SK-N-SH (cell line): ENCODE data around the gene MINDY4. TPM values are rescaled to one million over a fixed set of nuclear protein-coding genes. Genes with fewer than 3 reads are reported as not detected.

Experiments
- CTCF ChIA-PET: fragments of 300-600, 350-600 bp; formaldehyde crosslinking; extraction: SDS; loops from one replicate; lab custom pipeline; 2021; lab: Yijun Ruan, JAX
- POLR2A ChIA-PET: fragments of 350-600 bp; sonication (Branson Sonifier 250); formaldehyde crosslinking; extraction: SDS; loops from one replicate; lab custom pipeline; 2020; ENCODE audit warnings: antibody characterized with exemption, inconsistent platforms; lab: Yijun Ruan, JAX
- DNase-seq: peaks from one replicate; pipeline ENCODE4 v3.0.0; 2012
- H2AFZ ChIP-seq: fragments of 200-600 bp; sonication (generic); 2 replicates; pipeline ENCODE4 v1.8.1; 2016; ENCODE audit warnings: antibody characterized with exemption, mild to moderate bottlenecking, low read depth
- H3F3A ChIP-seq: fragments of 200-600 bp; sonication (generic); replicated peaks from 2 replicates; pipeline ENCODE3; 2016; ENCODE audit warnings: antibody characterized with exemption, mild to moderate bottlenecking; ENCODE audit not compliant: insufficient read depth
- H3K27ac ChIP-seq, 2 experiments: fragments of 200-500 bp in 1 of 2; fragments of 200-600 bp in 1 of 2; sonication (Bioruptor generic) in 1 of 2; sonication (generic), shearing (Covaris generic) in 1 of 2; 2 replicates each; pipeline versions ENCODE4 v1.5.1 to v1.6.1; 2014 to 2016; ENCODE audit warnings: low read depth in 2 of 2, inconsistent platforms in 1 of 2, low read length in 1 of 2, mild to moderate bottlenecking in 1 of 2, mixed read lengths in 1 of 2
- H3K27me3 ChIP-seq: fragments of 200-600 bp; sonication (generic), shearing (Covaris generic); 2 replicates; pipeline ENCODE4 v1.6.1; 2016; ENCODE audit warnings: mixed run types; ENCODE audit not compliant: insufficient read depth
- H3K36me3 ChIP-seq, 2 experiments: fragments of 200-500 bp in 1 of 2; fragments of 200-600 bp in 1 of 2; sonication (Bioruptor generic) in 1 of 2; sonication (generic) in 1 of 2; replicated peaks in 1 of 2; 2 replicates each; pipeline versions ENCODE3 to v1.5.1; 2014 to 2016; ENCODE audit warnings: low read length in 1 of 2, mild to moderate bottlenecking in 1 of 2; ENCODE audit not compliant: insufficient read depth in 2 of 2, control insufficient read depth in 1 of 2
- H3K4me1 ChIP-seq, 2 experiments: fragments of 200-500 bp in 1 of 2; fragments of 200-600 bp in 1 of 2; sonication (Bioruptor generic) in 1 of 2; sonication (generic), shearing (Covaris generic) in 1 of 2; 2 replicates each; pipeline versions ENCODE4 v1.5.1 to v1.6.1; 2014 to 2016; ENCODE audit warnings: low read depth in 1 of 2, low read length in 1 of 2, mixed run types in 1 of 2; ENCODE audit not compliant: insufficient read depth in 2 of 2, control insufficient read depth in 1 of 2
- H3K4me2 ChIP-seq: fragments of 200-600 bp; sonication (generic), shearing (Covaris generic); 2 replicates; pipeline ENCODE4 v1.6.1; 2017; ENCODE audit warnings: mixed run types
- H3K4me3 ChIP-seq, 2 experiments: fragments of 200-500 bp in 1 of 2; fragments of 200-600 bp in 1 of 2; sonication (Bioruptor generic) in 1 of 2; sonication (generic), shearing (Covaris generic) in 1 of 2; 2 replicates each; pipeline versions ENCODE4 v1.5.1 to v1.8.1; 2014 to 2016; ENCODE audit warnings: low read depth in 2 of 2, inconsistent platforms in 1 of 2, low read length in 1 of 2, mild to moderate bottlenecking in 1 of 2, mixed read lengths in 1 of 2, moderate library complexity in 1 of 2
- H3K79me2 ChIP-seq: fragments of 200-600 bp; sonication (generic); 2 replicates; pipeline ENCODE4 v1.8.1; 2017; ENCODE audit warnings: mild to moderate bottlenecking; ENCODE audit not compliant: insufficient read depth
- H3K9ac ChIP-seq: fragments of 200-600 bp; sonication (generic); 2 replicates; pipeline ENCODE4 v1.6.1; 2017; ENCODE audit warnings: mixed run types
- H3K9me2 ChIP-seq: fragments of 200-600 bp; sonication (generic); 2 replicates; pipeline ENCODE4 v1.6.1; 2017; ENCODE audit warnings: mixed run types
- H3K9me3 ChIP-seq: fragments of 200-600 bp; sonication (generic); 2 replicates; pipeline ENCODE4 v1.6.1; 2017; ENCODE audit warnings: mixed run types, mild to moderate bottlenecking, moderate library complexity
- H4K20me1 ChIP-seq: fragments of 200-600 bp; sonication (generic); 2 replicates; pipeline ENCODE4 v1.6.1; 2017; ENCODE audit warnings: mild to moderate bottlenecking, mixed run types; ENCODE audit not compliant: insufficient read depth
- CHD2 ChIP-seq: fragments of 150-350 bp; IDR thresholded peaks from 2 replicates; pipeline ENCODE4 v1.6.1; 2018; ENCODE audit warnings: low read length; ENCODE audit not compliant: partially characterized antibody
- CTCF ChIP-seq: fragments of 200-600 bp; sonication (generic); IDR thresholded peaks from 2 replicates; pipeline ENCODE4 v1.6.1; 2017; ENCODE audit warnings: antibody characterized with exemption, mild to moderate bottlenecking, moderate library complexity
- EZH2phosphoT487 ChIP-seq: fragments of 200-600 bp; sonication (generic); IDR thresholded peaks from 2 replicates; pipeline ENCODE4 v1.6.1; 2017; ENCODE audit warnings: low read depth, mixed run types, mild to moderate bottlenecking, antibody characterized with exemption, moderate library complexity, borderline replicate concordance
- FOSL2 ChIP-seq: IDR thresholded peaks from 2 replicates; pipeline ENCODE4 v1.4.0; 2012; ENCODE audit warnings: low read depth, mild to moderate bottlenecking, moderate library complexity, borderline replicate concordance
- FOXJ3 ChIP-seq: sonication (generic); formaldehyde crosslinking; IDR thresholded peaks from 2 replicates; pipeline ENCODE4 v1.5.1; 2020; ENCODE audit warnings: mild to moderate bottlenecking, missing genetic modification reagents
- FOXM1 ChIP-seq: IDR thresholded peaks from 2 replicates; pipeline ENCODE4 v1.4.0; 2012; ENCODE audit warnings: low read depth, mild to moderate bottlenecking
- GABPA ChIP-seq: IDR thresholded peaks from 2 replicates; pipeline ENCODE4 v1.4.0; 2012; ENCODE audit warnings: low read depth, mild to moderate bottlenecking
- IRF3 ChIP-seq: fragments of 150-350 bp; IDR thresholded peaks from 2 replicates; pipeline ENCODE4 v1.6.1; 2016; ENCODE audit warnings: mild to moderate bottlenecking, low read depth, low read length
- NRF1 ChIP-seq: IDR thresholded peaks from 2 replicates; pipeline ENCODE4 v1.6.1; 2012; ENCODE audit warnings: low read depth, mild to moderate bottlenecking, low read length
- PBX3 ChIP-seq: IDR thresholded peaks from 2 replicates; pipeline ENCODE4; 2012
- POLR2AphosphoS5 ChIP-seq: IDR thresholded peaks from 2 replicates; pipeline ENCODE4 v1.6.1; 2012; ENCODE audit warnings: low read depth, low read length
- RCOR1 ChIP-seq: fragments of 150-350 bp; IDR thresholded peaks from 2 replicates; pipeline ENCODE4 v1.6.1; 2017; ENCODE audit warnings: antibody characterized with exemption, low read length
- RFX5 ChIP-seq: IDR thresholded peaks from 2 replicates; pipeline ENCODE4 v1.6.1; 2012; ENCODE audit warnings: mild to moderate bottlenecking, improper control_type of control experiment, low read length
- RXRA ChIP-seq: IDR thresholded peaks from 2 replicates; pipeline ENCODE4 v1.4.0; 2012; ENCODE audit warnings: low read depth, mild to moderate bottlenecking, borderline replicate concordance
- SIN3A ChIP-seq: IDR thresholded peaks from 2 replicates; pipeline ENCODE4 v1.6.1; 2012; ENCODE audit warnings: low read depth, mild to moderate bottlenecking, low read length, moderate library complexity, borderline replicate concordance
- SMC3 ChIP-seq: IDR thresholded peaks from 2 replicates; pipeline ENCODE4 v1.6.1; 2012; ENCODE audit warnings: low read depth, low read length, improper control_type of control experiment
- TAF1 ChIP-seq: IDR thresholded peaks from 2 replicates; pipeline ENCODE4 v1.6.1; 2012; ENCODE audit warnings: low read depth, mild to moderate bottlenecking, low read length, moderate library complexity, borderline replicate concordance
- TEAD4 ChIP-seq: IDR thresholded peaks from 2 replicates; pipeline ENCODE4 v1.4.0; 2012; ENCODE audit warnings: mild to moderate bottlenecking, borderline replicate concordance; ENCODE audit not compliant: insufficient read depth
- USF1 ChIP-seq: IDR thresholded peaks from 2 replicates; pipeline ENCODE4 v1.4.0; 2012; ENCODE audit warnings: low read depth, borderline replicate concordance
- ZBTB33 ChIP-seq: IDR thresholded peaks from 2 replicates; pipeline ENCODE4 v1.4.0; 2012; ENCODE audit warnings: low read depth, borderline replicate concordance
- WGBS: methylation state at CpG from one replicate; pipeline ENCODE4 v1.1.6; 2017; ENCODE audit warnings: low lambda C conversion rate; 5-methylcytosine and 5-hydroxymethylcytosine counted together
- polyA plus RNA-seq, 3 experiments: library from polyadenylated mRNA; depleted of rRNA; stranded (reverse); fragments of >200 nt; gene quantifications; 2 replicates each; pipeline ENCODE4 v1.2.3, GENCODE V29; 2012

Gene MINDY4
- polyA plus RNA-seq, 1 of the 3 experiments (the other 2 are of a cell fraction): 1.8 TPM

- Histone ChIP-seq H3K79me2 (no peaks in the 10 kb centered on the region), H3K9me3 (no peaks in the 10 kb centered on the region), H3K4me1 (peaks cover 0 to 35% of the 10 kb centered on the region in 2 experiments; a peak in 1 of 4 replicates), H3K4me3 (no peak overlapping the region), H3K27me3 (no peaks in the 10 kb centered on the region), H3K9ac (no peak overlapping the region), H3K27ac (no peak overlapping the region), H3K9me2 (no peaks in the 10 kb centered on the region), H3K36me3 (no peaks in the 10 kb centered on the region), H3K4me2 (no peak overlapping the region), H4K20me1 (no peaks in the 10 kb centered on the region), H3F3A (no peaks in the 10 kb centered on the region), H2AFZ (no peak overlapping the region)
- ChIA-PET CTCF (interaction anchor here (0.6 to 4.2 kb wide), 5 partner anchors 8 to 195 kb away, joined by 3 to 21 read pairs (median 4); no protein-coding TSS in a partner anchor), POLR2A (no interaction called here)
- DNase-seq: peak; percentile 6
- 65% methylated on average over 3 of the region's 3 CpGs for WGBS
- no peak for TF ChIP-seq CTCF
- no peak for TF ChIP-seq PBX3
- no peak for TF ChIP-seq NRF1
- no peak for TF ChIP-seq RFX5
- no peak for TF ChIP-seq TAF1
- no peak for TF ChIP-seq ZBTB33
Observed at GRCh38 chr7:30927559-30927958, 156.3 kb downstream of the MINDY4 start.

- CTCF ChIA-PET: interaction anchor here (0.6 to 4.2 kb wide), 4 partner anchors 9 to 194 kb away, joined by 3 to 56 read pairs (median 11); no protein-coding TSS in a partner anchor
- no peaks in the 10 kb centered on the region for H3K36me3 ChIP-seq
- no peak for TF ChIP-seq EZH2phosphoT487
- no peak for TF ChIP-seq FOXJ3 (CRISPR knock-in tag)
- no peak for TF ChIP-seq POLR2AphosphoS5
- TF ChIP-seq IRF3: no peak
- no peak for TF ChIP-seq RXRA
- TF ChIP-seq TEAD4: no peak
- TF ChIP-seq CHD2: no peak
- no peak for TF ChIP-seq FOSL2
- no peak for TF ChIP-seq SIN3A
- no peak for TF ChIP-seq NRF1
- no peak for TF ChIP-seq RCOR1
- TF ChIP-seq USF1: no peak
- TF ChIP-seq RFX5: no peak
- TF ChIP-seq GABPA: no peak
- TF ChIP-seq SMC3: no peak
- no peak for TF ChIP-seq FOXM1
Observed at GRCh38 chr7:30928254-30928872, 157.1 kb downstream of the MINDY4 start.

More at GRCh38 chr7:30928254-30928872, 157.1 kb downstream of the MINDY4 start:
- H2AFZ ChIP-seq: no peak overlapping the region
- no peaks in the 10 kb centered on the region for H3K27me3 ChIP-seq
- H3K4me1 ChIP-seq: peaks cover 0 to 41% of the 10 kb centered on the region in 2 experiments; a peak in 1 of 4 replicates
- no peaks in the 10 kb centered on the region for H3F3A ChIP-seq
- no peaks in the 10 kb centered on the region for H3K9me2 ChIP-seq
- H3K27ac ChIP-seq: no peak overlapping the region
- no peaks in the 10 kb centered on the region for H3K9me3 ChIP-seq
- peak; percentile 6 for DNase-seq
- no peaks in the 10 kb centered on the region for H3K79me2 ChIP-seq
- POLR2A ChIA-PET: no interaction called here
- H3K9ac ChIP-seq: no peak overlapping the region
- 79% methylated on average over 7 of the region's 13 CpGs for WGBS
- H4K20me1 ChIP-seq: no peaks in the 10 kb centered on the region
- H3K4me3 ChIP-seq: no peak overlapping the region; a peak in 1 of 4 replicates
- no peak overlapping the region for H3K4me2 ChIP-seq
